K562 (cell line): Measurements from ENCODE around the gene IMMP2L. TPM values are rescaled to one million over a fixed set of nuclear protein-coding genes. Genes with fewer than 3 reads are reported as not detected.

Experiments used
- ATAC-seq: fragments of 200-7000 bp; cut with Tn5 transposase; 3 replicates; pipeline ENCODE4 v1.9.1; 2020; ENCODE audit warnings: moderate library complexity
- BruUV-seq: library from RNA; stranded (reverse); fragments of 400-500 nt; replicated peaks from 2 replicates; lab custom pipeline; 2021; lab: Mats Ljungman, UMichigan
- CTCF ChIA-PET: fragments of 300-600 bp; formaldehyde crosslinking; extraction: SDS; loops from one replicate; lab custom pipeline; 2021; ENCODE audit warnings: low intra/inter-chr PET ratio; lab: Yijun Ruan, JAX
- POLR2A ChIA-PET: fragments of 300-600, 350-650 bp; sonication (Branson Sonifier 250); formaldehyde crosslinking; extraction: SDS; loops from one replicate; lab custom pipeline; 2021; ENCODE audit warnings: antibody characterized with exemption, inconsistent platforms; lab: Yijun Ruan, JAX
- DNase-seq, 4 experiments: peaks; one replicate each; pipeline versions ENCODE4 v3.0.0 to v3.0.0-alpha.2; 2011 to 2018; ENCODE audit warnings: low spot score in 3 of 4, mixed read lengths in 3 of 4; ENCODE audit errors: extremely low read depth in 1 of 4
- FAIRE-seq: peaks from 2 replicates; lab custom pipeline; 2011; peaks lifted over from hg19 to GRCh38; lab: Jason Lieb, UNC
- H2AFZ ChIP-seq: 2 replicates; pipeline ENCODE4 v1.6.0; 2011; ENCODE audit warnings: low read depth, low read length, control low read depth, inconsistent platforms
- H3K27ac ChIP-seq: fragments of 200-600 bp; 3 replicates; pipeline ENCODE4 v1.8.0; 2011; ENCODE audit warnings: low read depth, mild to moderate bottlenecking, control low read depth, inconsistent platforms, low read length, moderate library complexity, mixed read lengths; ENCODE audit errors: extremely low read depth
- H3K27me3 ChIP-seq, 2 experiments: fragments of 300-600 bp in 1 of 2; 2 replicates in 1 of 2; 3 replicates in 1 of 2; pipeline versions ENCODE4 v1.6.0 to v1.8.0; 2011; ENCODE audit warnings: inconsistent platforms in 2 of 2, low read length in 2 of 2, mild to moderate bottlenecking in 1 of 2, mixed read lengths in 1 of 2, moderate library complexity in 1 of 2; ENCODE audit not compliant: control insufficient read depth in 2 of 2, insufficient read depth in 2 of 2
- H3K36me3 ChIP-seq: fragments of 300-600 bp; 3 replicates; pipeline ENCODE4 v1.8.0; 2011; ENCODE audit warnings: mild to moderate bottlenecking, low read length, inconsistent platforms; ENCODE audit not compliant: control insufficient read depth, insufficient read depth
- H3K4me1 ChIP-seq, 2 experiments: fragments of 200-600 bp in 1 of 2; replicated peaks in 1 of 2; 2 replicates in 1 of 2; 3 replicates in 1 of 2; pipeline versions ENCODE4 v1.5.1 to v1.8.0; 2011; ENCODE audit warnings: inconsistent platforms in 2 of 2, low read length in 2 of 2, mild to moderate bottlenecking in 1 of 2, mixed read lengths in 1 of 2, moderate library complexity in 1 of 2; ENCODE audit not compliant: control insufficient read depth in 2 of 2, insufficient read depth in 2 of 2
- H3K4me2 ChIP-seq: 2 replicates; pipeline ENCODE4 v1.6.1; 2011; ENCODE audit warnings: low read length, control low read depth, inconsistent platforms, mixed read lengths; ENCODE audit not compliant: insufficient read depth
- H3K4me3 ChIP-seq: fragments of 200-600 bp; sonication (generic), shearing (Covaris generic); 2 replicates; pipeline ENCODE4 v1.5.1; 2016; ENCODE audit warnings: control low read depth, inconsistent platforms
- H3K79me2 ChIP-seq: fragments of 200-600 bp; 3 replicates; pipeline ENCODE4 v1.8.0; 2011; ENCODE audit warnings: low read length, inconsistent platforms; ENCODE audit not compliant: control insufficient read depth, insufficient read depth
- H3K9ac ChIP-seq, 2 experiments: 2 replicates each; pipeline versions ENCODE4 v1.6.0 to v1.6.1; 2011; ENCODE audit warnings: low read depth in 2 of 2, low read length in 2 of 2, control low read depth in 1 of 2, inconsistent platforms in 1 of 2, mild to moderate bottlenecking in 1 of 2, mixed read lengths in 1 of 2; ENCODE audit not compliant: insufficient read depth in 1 of 2
- H3K9me1 ChIP-seq: one replicate; pipeline ENCODE4 v1.6.0; 2011; ENCODE audit warnings: inconsistent platforms, mild to moderate bottlenecking, low read length, moderate library complexity; ENCODE audit not compliant: control insufficient read depth, insufficient read depth
- H3K9me3 ChIP-seq: replicated peaks from 2 replicates; pipeline ENCODE4 v1.5.1; 2011; ENCODE audit warnings: low read depth, low read length, inconsistent platforms; ENCODE audit not compliant: control insufficient read depth, insufficient read depth
- H4K20me1 ChIP-seq: replicated peaks from 2 replicates; pipeline ENCODE4 v1.6.1; 2011; ENCODE audit warnings: low read length, inconsistent platforms, mixed read lengths; ENCODE audit not compliant: control insufficient read depth, insufficient read depth
- NFIC ChIP-seq: fragments of 450-650 bp; IDR thresholded peaks from 2 replicates; pipeline ENCODE4 v1.6.1; 2017; ENCODE audit warnings: mild to moderate bottlenecking, inconsistent platforms
- PCBP1 ChIP-seq: fragments of 200-400 bp; formaldehyde crosslinking; IDR thresholded peaks from 2 replicates; pipeline ENCODE4 v1.6.1; 2018; ENCODE audit warnings: mild to moderate bottlenecking, low read depth, low read length; ENCODE audit not compliant: poor library complexity, severe bottlenecking
- UBTF ChIP-seq, 2 experiments: IDR thresholded peaks; 2 replicates each; pipeline ENCODE4 v1.6.1; 2012; ENCODE audit warnings: improper control_type of control experiment in 2 of 2, low read depth in 2 of 2, low read length in 2 of 2, borderline replicate concordance in 1 of 2
- WGBS: fragments of 100-300 bp; shearing (Covaris generic); methylation state at CpG from one replicate; pipeline ENCODE4 v1.1.6; 2016; ENCODE audit warnings: low coverage, mixed read lengths; ENCODE audit not compliant: insufficient coverage; ENCODE audit errors: missing lambda C conversion rate; 5-methylcytosine and 5-hydroxymethylcytosine counted together
- in situ Hi-C: fragments of 300-500 bp; cut with MboI; formaldehyde crosslinking; loops from 4 replicates; pipeline ENCODE4 v1.15.0; 2018; ENCODE audit warnings: inconsistent platforms, mixed read lengths
- intact Hi-C: fragments of 100-400 bp; cut with micrococcal nuclease; formaldehyde crosslinking; loops from 2 replicates; pipeline ENCODE4 v1.14.2; 2022
- polyA plus RNA-seq, 8 experiments: library from polyadenylated mRNA; depleted of rRNA in 4 of 8; stranded (reverse) in 5 of 8; unstranded in 3 of 8; fragments of >200 nt; fragmentation: Nextera tagmentation in 2 of 8; fragmentation: Illumina TruSeq in 1 of 8; extraction: Ambion mirVana in 2 of 8; extraction: Trizol in 1 of 8; gene quantifications; 2 replicates each; pipeline versions ENCODE4 v1.2.1 to v1.2.3, GENCODE V29; 2011 to 2014; ENCODE audit warnings: inconsistent platforms in 1 of 8, missing spikeins in 1 of 8
- total RNA-seq, 7 experiments: library from RNA; depleted of rRNA in 6 of 7; stranded (reverse); fragments of >200 nt in 6 of 7; fragmentation: Illumina TruSeq in 2 of 7; extraction: Trizol in 2 of 7; gene quantifications; 2 replicates each; pipeline versions ENCODE4 v1.2.1 to v1.2.3, GENCODE V29; 2011 to 2021; ENCODE audit warnings: low replicate concordance in 1 of 7

Gene IMMP2L
- total and polyA plus RNA-seq, 9 of the 15 experiments (the other 6 are each of a cell fraction or from before 2014, with no cell fraction given) = 29.7 to 116 (median 53.0) TPM

- Histone ChIP-seq H3K27ac (no peak overlapping the region), H4K20me1 (no peaks in the 10 kb centered on the region), H3K9ac (no peak overlapping the region), H3K36me3 (no peaks in the 10 kb centered on the region), H3K9me1 (no peaks in the 10 kb centered on the region), H3K27me3 (no peaks in the 10 kb centered on the region), H2AFZ (no peak overlapping the region), H3K9me3 (no peaks in the 10 kb centered on the region), H3K4me1 (no peaks in the 10 kb centered on the region), H3K4me2 (no peak overlapping the region), H3K79me2 (no peaks in the 10 kb centered on the region), H3K4me3 (no peak overlapping the region)
- intact Hi-C loops (no loop called here), in situ Hi-C loops (no loop called here)
- WGBS = 4% methylated on average over 1 of the region's 1 CpG
- BruUV-seq = no TSS peak
- DNase-seq (peak in 1 of 4 experiments; percentile 7), ATAC-seq (no peak), FAIRE-seq (no peak)
- CTCF ChIA-PET = no interaction called here
- TF ChIP-seq UBTF (IDR thresholded peaks at IDR 0.05; ENCODE audit: borderline replicate concordance in 1 of 2, low read depth in 2 of 2, low read length in 2 of 2) = no peak
- peak; percentile 57 for TF ChIP-seq NFIC
- TF ChIP-seq PCBP1 = no peak
- POLR2A ChIA-PET = interaction anchor here (1.1 kb wide), 1 partner anchor 10 kb away, joined by 3 read pairs; no protein-coding TSS in a partner anchor
These were observed 532.6 kb downstream of the IMMP2L start for GRCh38 chr7:111029574-111030251.
